ENCODE results near the gene EFCAB9. TPM values are rescaled to one million over a fixed set of nuclear protein-coding genes. Genes with fewer than 3 reads are reported as not detected.

The EFCAB9 gene
- total RNA-seq, 1 experiment from 2014 or later: not detected

DNA sequence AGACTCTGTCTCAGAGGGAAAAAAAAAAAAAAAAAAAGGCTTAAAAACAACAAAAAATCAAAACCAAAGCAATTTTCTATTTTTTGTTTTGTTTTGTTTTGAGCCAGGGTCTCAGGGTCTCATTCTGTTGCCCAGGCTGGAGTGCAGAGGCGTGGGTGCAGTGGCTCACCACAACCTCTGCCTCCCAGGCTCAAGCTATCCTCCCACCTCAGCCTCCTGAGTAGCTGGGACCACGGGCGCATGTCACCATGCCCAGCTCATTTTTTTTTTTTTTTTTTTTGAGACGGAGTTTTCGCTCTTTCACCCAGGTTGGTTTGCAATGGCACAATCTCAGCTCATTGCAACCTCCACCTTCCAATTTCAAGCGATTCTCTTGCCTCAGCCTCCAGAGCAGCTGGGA is 11.7 kb upstream of the EFCAB9 start:
- DNase-seq (ENCODE audit: low spot score) (no peak), ATAC-seq (no peak)
- no peak for TF ChIP-seq RORB (CRISPR knock-in tag; IDR thresholded peaks at IDR 0.05)
- TF ChIP-seq OVOL2 (CRISPR knock-in tag; IDR thresholded peaks at IDR 0.05; ENCODE audit: borderline replicate concordance): no peak
- no peak for TF ChIP-seq ZNF281 (CRISPR knock-in tag; IDR thresholded peaks at IDR 0.05)
- TF ChIP-seq JAZF1 (CRISPR knock-in tag; IDR thresholded peaks at IDR 0.05): no peak
- TF ChIP-seq TEAD1 (CRISPR knock-in tag; IDR thresholded peaks at IDR 0.05): no peak
- TF ChIP-seq JUN (CRISPR knock-in tag; IDR thresholded peaks at IDR 0.05): no peak
- no peak for TF ChIP-seq ZNF396 (CRISPR knock-in tag; IDR thresholded peaks at IDR 0.05; ENCODE audit: borderline replicate concordance)
- no peak for TF ChIP-seq FOXP4 (CRISPR knock-in tag; IDR thresholded peaks at IDR 0.05)
- TF ChIP-seq KAT7 (CRISPR knock-in tag; IDR thresholded peaks at IDR 0.05; ENCODE audit: borderline replicate concordance): no peak
- no peak for TF ChIP-seq ZMAT4 (CRISPR knock-in tag; IDR thresholded peaks at IDR 0.05)
- TF ChIP-seq PRRX2 (CRISPR knock-in tag; IDR thresholded peaks at IDR 0.05): no peak
- TF ChIP-seq, protein P1, sequence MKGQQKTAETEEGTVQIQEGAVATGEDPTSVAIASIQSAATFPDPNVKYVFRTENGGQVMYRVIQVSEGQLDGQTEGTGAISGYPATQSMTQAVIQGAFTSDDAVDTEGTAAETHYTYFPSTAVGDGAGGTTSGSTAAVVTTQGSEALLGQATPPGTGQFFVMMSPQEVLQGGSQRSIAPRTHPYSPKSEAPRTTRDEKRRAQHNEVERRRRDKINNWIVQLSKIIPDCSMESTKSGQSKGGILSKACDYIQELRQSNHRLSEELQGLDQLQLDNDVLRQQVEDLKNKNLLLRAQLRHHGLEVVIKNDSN (CRISPR knock-in tag; IDR thresholded peaks at IDR 0.05): no peak
- Mint-ChIP-seq H3K4me3 (no peak overlapping the region), H3K36me3 (peaks cover 4% of the 10 kb centered on the region; the same call in 1 of the 2 replicates), H3K27me3 (ENCODE audit: low read depth) (peaks cover 1% of the 10 kb centered on the region; the same call in 1 of the 2 replicates), H3K9me3 (peaks cover 3% of the 10 kb centered on the region; the same call in 1 of the 2 replicates), H3K4me1 (peaks cover 41% of the 10 kb centered on the region), H3K27ac (no peak overlapping the region)
- ChIA-PET CTCF (no interaction called here), POLR2A (interaction anchor here (0.7 kb wide), 1 partner anchor 154 kb away, joined by 3 read pairs; no protein-coding TSS in a partner anchor)

DNA sequence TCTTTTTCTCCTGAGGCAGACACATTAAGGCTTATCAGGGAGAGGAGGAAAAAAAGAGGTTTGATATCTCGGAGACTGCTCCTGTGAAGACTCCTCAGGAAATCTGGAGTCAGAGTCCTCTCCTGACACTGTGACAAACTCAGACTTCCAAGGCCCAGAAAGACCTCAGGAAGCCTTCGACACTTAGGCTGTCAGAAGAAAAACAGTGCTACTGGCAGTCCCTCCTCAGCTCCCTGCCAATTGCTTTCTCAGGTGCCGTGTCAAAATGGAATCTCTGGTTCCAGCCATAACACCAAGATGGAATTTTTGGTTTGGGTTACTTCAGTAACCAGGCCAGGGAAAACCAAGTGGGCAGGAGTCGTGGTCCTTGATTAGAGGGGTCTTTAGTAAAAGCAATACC is 10.1 kb upstream of the EFCAB9 start:
- DNase-seq (ENCODE audit: low spot score): no peak
- Mint-ChIP-seq H3K27me3 (ENCODE audit: low read depth) (peaks cover 2% of the 10 kb centered on the region; the same call in 1 of the 2 replicates), H3K27ac (no peak overlapping the region), H3K4me1 (peaks cover 33% of the 10 kb centered on the region), H3K4me3 (no peak overlapping the region), H3K36me3 (peaks cover 4% of the 10 kb centered on the region; the same call in 1 of the 2 replicates), H3K9me3 (peaks cover 3% of the 10 kb centered on the region; the same call in 1 of the 2 replicates)
- ATAC-seq: no peak
- POLR2A ChIA-PET: no interaction called here
- CTCF ChIA-PET: no interaction called here
- TF ChIP-seq, protein P2, sequence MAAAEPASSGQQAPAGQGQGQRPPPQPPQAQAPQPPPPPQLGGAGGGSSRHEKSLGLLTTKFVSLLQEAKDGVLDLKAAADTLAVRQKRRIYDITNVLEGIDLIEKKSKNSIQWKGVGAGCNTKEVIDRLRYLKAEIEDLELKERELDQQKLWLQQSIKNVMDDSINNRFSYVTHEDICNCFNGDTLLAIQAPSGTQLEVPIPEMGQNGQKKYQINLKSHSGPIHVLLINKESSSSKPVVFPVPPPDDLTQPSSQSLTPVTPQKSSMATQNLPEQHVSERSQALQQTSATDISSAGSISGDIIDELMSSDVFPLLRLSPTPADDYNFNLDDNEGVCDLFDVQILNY (CRISPR knock-in tag; IDR thresholded peaks at IDR 0.05): no peak
- TF ChIP-seq SP1 (CRISPR knock-in tag; conservative IDR thresholded peaks at IDR 0.05): no peak
- no peak for TF ChIP-seq TP53 (CRISPR knock-in tag; IDR thresholded peaks at IDR 0.05)
- TF ChIP-seq, protein P3, sequence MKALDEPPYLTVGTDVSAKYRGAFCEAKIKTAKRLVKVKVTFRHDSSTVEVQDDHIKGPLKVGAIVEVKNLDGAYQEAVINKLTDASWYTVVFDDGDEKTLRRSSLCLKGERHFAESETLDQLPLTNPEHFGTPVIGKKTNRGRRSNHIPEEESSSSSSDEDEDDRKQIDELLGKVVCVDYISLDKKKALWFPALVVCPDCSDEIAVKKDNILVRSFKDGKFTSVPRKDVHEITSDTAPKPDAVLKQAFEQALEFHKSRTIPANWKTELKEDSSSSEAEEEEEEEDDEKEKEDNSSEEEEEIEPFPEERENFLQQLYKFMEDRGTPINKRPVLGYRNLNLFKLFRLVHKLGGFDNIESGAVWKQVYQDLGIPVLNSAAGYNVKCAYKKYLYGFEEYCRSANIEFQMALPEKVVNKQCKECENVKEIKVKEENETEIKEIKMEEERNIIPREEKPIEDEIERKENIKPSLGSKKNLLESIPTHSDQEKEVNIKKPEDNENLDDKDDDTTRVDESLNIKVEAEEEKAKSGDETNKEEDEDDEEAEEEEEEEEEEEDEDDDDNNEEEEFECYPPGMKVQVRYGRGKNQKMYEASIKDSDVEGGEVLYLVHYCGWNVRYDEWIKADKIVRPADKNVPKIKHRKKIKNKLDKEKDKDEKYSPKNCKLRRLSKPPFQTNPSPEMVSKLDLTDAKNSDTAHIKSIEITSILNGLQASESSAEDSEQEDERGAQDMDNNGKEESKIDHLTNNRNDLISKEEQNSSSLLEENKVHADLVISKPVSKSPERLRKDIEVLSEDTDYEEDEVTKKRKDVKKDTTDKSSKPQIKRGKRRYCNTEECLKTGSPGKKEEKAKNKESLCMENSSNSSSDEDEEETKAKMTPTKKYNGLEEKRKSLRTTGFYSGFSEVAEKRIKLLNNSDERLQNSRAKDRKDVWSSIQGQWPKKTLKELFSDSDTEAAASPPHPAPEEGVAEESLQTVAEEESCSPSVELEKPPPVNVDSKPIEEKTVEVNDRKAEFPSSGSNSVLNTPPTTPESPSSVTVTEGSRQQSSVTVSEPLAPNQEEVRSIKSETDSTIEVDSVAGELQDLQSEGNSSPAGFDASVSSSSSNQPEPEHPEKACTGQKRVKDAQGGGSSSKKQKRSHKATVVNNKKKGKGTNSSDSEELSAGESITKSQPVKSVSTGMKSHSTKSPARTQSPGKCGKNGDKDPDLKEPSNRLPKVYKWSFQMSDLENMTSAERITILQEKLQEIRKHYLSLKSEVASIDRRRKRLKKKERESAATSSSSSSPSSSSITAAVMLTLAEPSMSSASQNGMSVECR (CRISPR knock-in tag; IDR thresholded peaks at IDR 0.05; ENCODE audit: borderline replicate concordance): no peak
- TF ChIP-seq, protein P4, sequence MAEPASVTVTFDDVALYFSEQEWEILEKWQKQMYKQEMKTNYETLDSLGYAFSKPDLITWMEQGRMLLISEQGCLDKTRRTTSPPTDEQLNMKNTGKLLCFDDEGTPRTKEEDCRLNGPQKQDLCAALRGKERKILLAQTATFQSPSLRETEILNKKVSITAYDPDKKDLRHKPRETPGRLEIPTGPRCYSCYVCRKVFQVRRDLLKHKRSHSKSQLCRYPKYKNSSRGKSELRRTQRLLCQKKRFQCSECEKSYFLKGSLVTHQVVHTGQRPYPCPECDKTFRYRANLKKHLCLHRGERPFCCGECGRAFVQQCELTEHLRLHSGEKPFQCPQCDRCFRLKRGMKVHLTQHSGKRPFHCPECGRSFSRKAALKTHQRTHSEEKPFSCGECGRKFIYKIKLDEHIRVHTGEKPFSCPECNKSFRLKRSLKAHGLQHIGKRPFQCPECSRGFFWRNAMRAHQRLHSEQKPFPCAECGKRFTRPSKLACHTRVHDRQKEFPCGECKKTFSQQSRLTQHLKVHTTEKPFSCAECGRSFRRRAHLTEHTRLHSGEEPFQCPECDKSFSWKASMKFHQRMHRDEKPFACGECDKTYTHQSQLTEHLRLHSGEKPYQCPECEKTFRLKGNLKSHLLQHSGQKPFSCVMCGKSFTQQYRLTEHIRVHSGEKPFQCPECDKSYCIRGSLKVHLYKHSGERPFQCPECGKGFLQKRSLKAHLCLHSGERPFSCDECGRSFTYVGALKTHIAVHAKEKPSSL (CRISPR knock-in tag; conservative IDR thresholded peaks at IDR 0.05): no peak
- no peak for TF ChIP-seq AR (CRISPR knock-in tag; IDR thresholded peaks at IDR 0.05)
- no peak for TF ChIP-seq NR1H2 (CRISPR knock-in tag; IDR thresholded peaks at IDR 0.05)

Measured in WTC11 (cell line).